Lower leg skin (tissue), 3 donors: ENCODE results near the gene TEX51.

Experiments
- CTCF ChIP-seq, 3 donors: fragments of 450-650 bp; IDR thresholded peaks; one replicate each; pipeline ENCODE4 v1.5.1; 2016; ENCODE audit warnings: antibody characterized with exemption in 3 of 3, mild to moderate bottlenecking in 3 of 3, moderate library complexity in 2 of 3
- POLR2A ChIP-seq, 2 donors: fragments of 450-650 bp; IDR thresholded peaks; one replicate each; pipeline ENCODE4 v1.6.1; 2016 to 2017; ENCODE audit warnings: antibody characterized with exemption in 2 of 2, mild to moderate bottlenecking in 1 of 2, moderate library complexity in 1 of 2

DNA sequence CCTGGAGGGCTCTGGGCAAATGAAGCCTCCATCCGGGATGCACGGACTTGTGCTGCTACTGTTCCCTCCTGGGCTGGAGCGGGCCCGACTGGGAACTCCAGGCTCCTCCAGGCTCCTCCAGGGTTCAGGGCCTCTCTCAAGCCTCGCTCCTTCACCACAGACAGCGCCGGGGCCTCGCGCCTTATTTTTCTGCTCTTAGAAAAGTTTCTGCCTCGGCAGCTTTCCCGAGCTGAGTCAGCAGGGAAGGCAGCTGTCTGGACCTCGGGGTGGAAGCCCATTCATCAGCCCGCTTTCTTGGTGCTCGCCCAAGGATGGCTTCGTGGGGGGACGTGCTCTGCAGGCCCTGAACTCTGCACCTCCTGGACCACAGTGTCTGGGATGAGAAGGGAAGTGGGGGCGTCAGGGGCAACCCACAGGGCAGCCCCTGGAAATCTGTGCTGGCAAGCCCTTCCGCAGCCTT, 12.9 kb upstream of the TEX51 start:
- no peak for TF ChIP-seq CTCF (IDR thresholded peaks at IDR 0.05)
- no peak for TF ChIP-seq POLR2A (IDR thresholded peaks at IDR 0.05)
